HEK293T (cell line): ENCODE measurements around the gene POMT1.

Source experiments
- CTCF ChIA-PET: fragments of 350-600 bp; formaldehyde crosslinking; extraction: SDS; loops from one replicate; lab custom pipeline; 2021; ENCODE audit warnings: antibody characterized with exemption, inconsistent platforms; lab: Yijun Ruan, JAX
- POLR2A ChIA-PET: fragments of 350-600 bp; formaldehyde crosslinking; extraction: SDS; loops from one replicate; lab custom pipeline; 2020; ENCODE audit warnings: antibody characterized with exemption, inconsistent platforms; lab: Yijun Ruan, JAX
- DNase-seq: peaks from one replicate; pipeline ENCODE4 v3.0.0; 2012; ENCODE audit warnings: mixed read lengths; ENCODE audit errors: extremely low spot score
- ARNT ChIP-seq: fragments of 450-650 bp; IDR thresholded peaks from 2 replicates; pipeline ENCODE4 v1.6.1; 2017; ENCODE audit warnings: mild to moderate bottlenecking
- BHLHE40 ChIP-seq: fragments of 450-650 bp; IDR thresholded peaks from 2 replicates; pipeline ENCODE4 v1.6.1; 2016; ENCODE audit warnings: mild to moderate bottlenecking, moderate library complexity, borderline replicate concordance
- CTBP1 ChIP-seq: fragments of 450-650 bp; IDR thresholded peaks from 2 replicates; pipeline ENCODE4 v1.6.1; 2016; ENCODE audit warnings: borderline replicate concordance
- ELF4 ChIP-seq: fragments of 450-650 bp; IDR thresholded peaks from 2 replicates; pipeline ENCODE4 v1.6.1; 2017; ENCODE audit warnings: antibody characterized with exemption
- FOXA1 ChIP-seq: fragments of 450-650 bp; IDR thresholded peaks from 2 replicates; pipeline ENCODE4 v1.6.1; 2016; ENCODE audit warnings: mild to moderate bottlenecking
- FOXK2 ChIP-seq: fragments of 450-650 bp; IDR thresholded peaks from 2 replicates; pipeline ENCODE4 v1.6.1; 2016; ENCODE audit warnings: mild to moderate bottlenecking
- FOXM1 ChIP-seq: fragments of 450-650 bp; IDR thresholded peaks from 2 replicates; pipeline ENCODE4 v1.6.1; 2017; ENCODE audit warnings: mild to moderate bottlenecking, borderline replicate concordance
- HDGF ChIP-seq: fragments of 450-650 bp; IDR thresholded peaks from 2 replicates; pipeline ENCODE4 v1.6.1; 2017; ENCODE audit warnings: antibody characterized with exemption, borderline replicate concordance
- L3MBTL2 ChIP-seq: fragments of 450-650 bp; conservative IDR thresholded peaks from 2 replicates; pipeline ENCODE4 v1.6.1; 2016; ENCODE audit warnings: mild to moderate bottlenecking
- LEF1 ChIP-seq: fragments of 450-650 bp; IDR thresholded peaks from 2 replicates; pipeline ENCODE4 v1.6.1; 2017; ENCODE audit warnings: mild to moderate bottlenecking, borderline replicate concordance
- NFRKB ChIP-seq: fragments of 450-650 bp; IDR thresholded peaks from 2 replicates; pipeline ENCODE4 v1.6.1; 2016; ENCODE audit warnings: mild to moderate bottlenecking, moderate library complexity
- SP1 ChIP-seq: fragments of 450-650 bp; IDR thresholded peaks from 2 replicates; pipeline ENCODE4 v1.6.1; 2017
- SUZ12 ChIP-seq: fragments of 450-650 bp; IDR thresholded peaks from 2 replicates; pipeline ENCODE4 v1.6.1; 2016; ENCODE audit warnings: mild to moderate bottlenecking
- TARDBP ChIP-seq: fragments of 450-650 bp; IDR thresholded peaks from 2 replicates; pipeline ENCODE4 v1.6.1; 2016
- ZNF384 ChIP-seq: fragments of 450-650 bp; IDR thresholded peaks from 2 replicates; pipeline ENCODE4 v1.6.1; 2016
- TF ChIP-seq, protein P1 (sequence below): fragments of 450-650 bp; IDR thresholded peaks from 2 replicates; pipeline ENCODE4 v1.6.1; 2016

Gene POMT1

DNA sequence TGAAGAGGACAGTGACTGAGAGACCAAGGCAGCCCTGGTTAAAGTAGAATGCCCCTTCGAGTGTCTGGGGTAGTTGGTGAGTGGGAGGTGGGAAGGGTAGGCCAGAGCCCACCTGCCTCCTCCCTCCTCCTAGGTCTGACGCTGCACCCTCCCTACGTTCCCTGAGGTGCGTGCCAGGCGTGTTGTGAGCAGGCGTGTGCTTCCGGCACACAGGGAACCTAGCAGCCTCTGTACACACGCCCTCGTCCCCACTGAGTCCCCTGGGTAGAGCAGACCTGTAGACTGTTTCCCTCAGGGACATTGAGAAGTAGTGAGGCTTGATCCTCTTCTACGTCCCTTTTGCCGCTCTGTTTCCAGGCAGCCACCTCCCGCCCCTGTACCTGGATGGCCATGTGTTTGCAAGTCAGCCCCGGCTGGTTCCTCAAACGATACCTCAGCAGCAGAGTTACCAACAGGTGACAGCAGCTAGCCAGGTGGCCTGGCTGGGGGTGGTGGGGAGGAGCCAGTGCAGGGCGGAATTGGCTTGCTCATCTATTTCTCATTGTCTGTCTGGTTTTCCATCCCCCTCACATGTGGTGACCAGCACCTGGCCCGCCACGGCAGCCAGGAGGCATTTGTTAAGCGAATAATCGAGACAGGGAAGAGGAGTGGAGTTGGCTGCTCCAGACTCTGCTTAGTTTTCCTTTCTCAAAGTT, 16.8 kb upstream of the POMT1 start:
- ChIA-PET CTCF (no interaction called here), POLR2A (no interaction called here)
- no peak for DNase-seq
- TF ChIP-seq L3MBTL2 = no peak
- no peak for TF ChIP-seq ELF4

- TF ChIP-seq, protein P1, sequence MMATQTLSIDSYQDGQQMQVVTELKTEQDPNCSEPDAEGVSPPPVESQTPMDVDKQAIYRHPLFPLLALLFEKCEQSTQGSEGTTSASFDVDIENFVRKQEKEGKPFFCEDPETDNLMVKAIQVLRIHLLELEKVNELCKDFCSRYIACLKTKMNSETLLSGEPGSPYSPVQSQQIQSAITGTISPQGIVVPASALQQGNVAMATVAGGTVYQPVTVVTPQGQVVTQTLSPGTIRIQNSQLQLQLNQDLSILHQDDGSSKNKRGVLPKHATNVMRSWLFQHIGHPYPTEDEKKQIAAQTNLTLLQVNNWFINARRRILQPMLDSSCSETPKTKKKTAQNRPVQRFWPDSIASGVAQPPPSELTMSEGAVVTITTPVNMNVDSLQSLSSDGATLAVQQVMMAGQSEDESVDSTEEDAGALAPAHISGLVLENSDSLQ = no peak
- TF ChIP-seq SUZ12 (no peak), CTBP1 (no peak), NFRKB (no peak), BHLHE40 (no peak), FOXA1 (no peak), LEF1 (no peak), L3MBTL2 (no peak), HDGF (no peak)
- DNase-seq = no peak
- ChIA-PET POLR2A (no interaction called here), CTCF (no interaction called here)
These were observed 15.7 kb upstream of the POMT1 start for GRCh38 chr9:131487001-131487400.

DNA sequence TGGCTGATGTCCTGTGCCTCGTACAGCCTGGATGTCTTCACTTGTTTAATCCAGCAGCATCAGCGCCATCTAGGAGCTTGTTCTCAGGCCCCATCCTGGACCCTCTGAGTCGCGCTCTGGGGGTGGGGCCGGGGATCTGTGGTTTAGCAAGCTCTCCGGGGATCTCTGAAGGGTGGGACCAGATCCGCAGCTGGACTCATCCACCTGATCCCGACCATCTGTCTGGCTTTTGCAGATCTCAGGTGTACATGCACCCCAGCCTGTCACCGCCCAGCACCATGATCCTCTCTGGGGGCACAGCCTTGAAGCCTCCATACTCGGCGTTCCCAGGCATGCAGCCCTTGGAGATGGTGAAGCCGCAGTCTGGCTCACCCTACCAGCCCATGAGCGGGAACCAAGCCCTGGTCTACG, 15.1 kb upstream of the POMT1 start:
- POLR2A ChIA-PET = no interaction called here
- no peak for TF ChIP-seq FOXK2
- TF ChIP-seq ELF4 = no peak
- TF ChIP-seq L3MBTL2 = no peak
- TF ChIP-seq LEF1 = no peak
- no peak for TF ChIP-seq ARNT
- no peak for TF ChIP-seq BHLHE40
- TF ChIP-seq NFRKB = no peak
- TF ChIP-seq, protein P1 = no peak
- TF ChIP-seq SUZ12 = no peak
- no peak for TF ChIP-seq HDGF
- TF ChIP-seq CTBP1 = no peak
- no peak for DNase-seq
- CTCF ChIA-PET = no interaction called here

GRCh38 chr9:131490514-131490913, 12.2 kb upstream of the POMT1 start:
- ChIA-PET POLR2A (interaction anchor here (1.4 kb wide), 1 partner anchor 8 kb away, joined by 5 read pairs; no protein-coding TSS in a partner anchor), CTCF (no interaction called here)
- no peak for DNase-seq
- TF ChIP-seq HDGF (no peak), SP1 (no peak), NFRKB (no peak), ELF4 (no peak), L3MBTL2 (no peak), CTBP1 (no peak), FOXA1 (no peak), TARDBP (no peak), FOXK2 (no peak), LEF1 (no peak), BHLHE40 (no peak), FOXM1 (no peak), SUZ12 (no peak), ARNT (no peak), ZNF384 (no peak)
- TF ChIP-seq, protein P1 = no peak

DNA sequence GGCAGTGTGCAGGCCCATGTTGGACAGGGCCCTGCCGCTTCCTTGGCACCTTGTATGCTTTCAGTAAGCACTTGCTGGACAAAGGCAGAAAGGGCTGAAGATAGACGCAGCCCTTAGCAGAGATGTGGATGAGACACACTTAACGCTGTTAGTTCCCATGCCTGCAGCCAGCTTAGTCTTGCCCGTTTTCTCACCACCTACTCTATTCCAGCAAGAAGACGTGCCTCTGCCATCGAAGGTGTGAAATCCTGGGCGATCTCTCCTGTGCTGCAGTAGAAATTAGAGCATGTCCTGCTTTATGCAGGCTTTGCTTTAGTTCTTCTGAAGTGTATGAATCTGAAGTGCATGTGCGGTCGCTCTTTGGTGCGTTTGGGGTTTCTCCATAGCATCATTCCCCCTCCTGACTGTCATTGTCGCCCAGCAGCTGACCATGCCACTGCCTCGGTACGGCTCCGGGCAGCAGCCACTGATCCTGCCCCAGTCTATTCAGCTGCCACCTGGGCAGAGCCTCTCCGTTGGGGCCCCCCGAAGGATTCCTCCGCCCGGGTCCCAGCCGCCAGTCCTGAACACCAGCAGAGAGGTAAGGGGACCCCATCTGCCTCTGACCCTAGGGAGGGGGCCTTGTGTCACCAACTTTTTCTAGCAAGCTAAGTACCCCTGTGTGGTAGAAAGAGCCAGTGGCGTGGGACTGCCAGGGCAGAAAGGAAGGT, 11.6 kb upstream of the POMT1 start:
- DNase-seq = no peak
- ChIA-PET POLR2A (no interaction called here), CTCF (no interaction called here)
- TF ChIP-seq BHLHE40 (no peak), FOXM1 (no peak), HDGF (no peak), SP1 (no peak), ARNT (no peak), TARDBP (no peak), FOXK2 (no peak)
- TF ChIP-seq, protein P1 = no peak

DNA sequence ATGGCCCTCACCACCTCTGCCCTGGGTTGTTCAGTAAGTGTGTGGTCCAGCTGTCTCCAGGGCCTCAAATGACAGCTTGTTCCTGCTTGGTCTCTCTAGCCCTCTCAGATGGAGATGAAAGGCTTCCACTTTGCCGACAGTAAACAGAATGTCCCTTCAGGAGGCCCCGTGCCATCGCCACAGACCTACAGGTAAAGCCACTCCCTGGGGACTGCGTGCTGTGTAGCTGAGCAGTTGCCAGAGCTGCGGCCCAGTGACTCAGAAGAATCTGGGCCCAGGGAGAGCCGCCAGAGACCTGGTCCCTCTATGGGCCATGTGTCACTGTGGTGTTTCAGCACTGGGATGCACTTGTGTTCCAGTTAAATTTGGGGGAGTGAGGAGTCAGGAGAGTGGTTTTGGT, 10.6 kb upstream of the POMT1 start:
- TF ChIP-seq NFRKB (no peak), BHLHE40 (no peak), FOXA1 (no peak)
- ChIA-PET CTCF (no interaction called here), POLR2A (no interaction called here)
- DNase-seq = no peak
